KMS-11 (cell line): ENCODE data around the gene ARHGAP19.

ENCODE experiments used
- H2AFZ ChIP-seq: fragments of 200-600 bp; sonication (generic); 2 replicates; pipeline ENCODE4 v1.6.1; 2016; ENCODE audit warnings: antibody characterized with exemption, mixed run types, low read depth
- H3K27ac ChIP-seq: fragments of 200-600 bp; sonication (generic); 2 replicates; pipeline ENCODE4 v1.6.1; 2016; ENCODE audit warnings: mild to moderate bottlenecking, mixed run types
- H3K27me3 ChIP-seq: fragments of 200-600 bp; sonication (generic); 2 replicates; pipeline ENCODE4 v1.6.1; 2017; ENCODE audit warnings: mild to moderate bottlenecking, low read depth, mixed run types, moderate library complexity; ENCODE audit not compliant: insufficient read depth
- H3K36me3 ChIP-seq: fragments of 200-600 bp; sonication (generic); 2 replicates; pipeline ENCODE4 v1.6.1; 2017; ENCODE audit warnings: mild to moderate bottlenecking, mixed run types; ENCODE audit not compliant: insufficient read depth
- H3K4me1 ChIP-seq: fragments of 200-600 bp; sonication (generic); 2 replicates; pipeline ENCODE4 v1.6.1; 2016; ENCODE audit warnings: mild to moderate bottlenecking, low read depth, mixed run types; ENCODE audit not compliant: poor library complexity, severe bottlenecking
- H3K4me2 ChIP-seq: fragments of 200-600 bp; sonication (generic); 2 replicates; pipeline ENCODE4 v1.7.0; 2016; ENCODE audit warnings: mild to moderate bottlenecking, mixed run types
- H3K4me3 ChIP-seq: fragments of 200-600 bp; sonication (generic); IDR thresholded peaks from 2 replicates; pipeline ENCODE4 v1.6.1; 2017; ENCODE audit warnings: low read depth, low read length, mixed read lengths; ENCODE audit not compliant: insufficient read depth
- H3K79me2 ChIP-seq: fragments of 200-600 bp; sonication (generic); 2 replicates; pipeline ENCODE4 v1.6.1; 2016; ENCODE audit warnings: low read depth, mixed run types; ENCODE audit not compliant: insufficient read depth
- H3K9ac ChIP-seq: fragments of 200-600 bp; sonication (generic); 2 replicates; pipeline ENCODE4 v1.6.1; 2016; ENCODE audit warnings: mild to moderate bottlenecking, mixed run types
- H4K20me1 ChIP-seq: fragments of 200-600 bp; sonication (generic); 2 replicates; pipeline ENCODE4 v1.6.1; 2016; ENCODE audit warnings: mild to moderate bottlenecking, mixed run types; ENCODE audit not compliant: insufficient read depth
- CTCF ChIP-seq: fragments of 200-600 bp; sonication (generic); conservative IDR thresholded peaks from 2 replicates; pipeline ENCODE4 v1.6.1; 2017; ENCODE audit warnings: low read depth, mild to moderate bottlenecking, antibody characterized with exemption, low read length, moderate library complexity, mixed read lengths

ARHGAP19 gene

GRCh38 chr10:97254694-97255093 is 37.7 kb downstream of the ARHGAP19 start:
- no peaks in the 10 kb centered on the region for H4K20me1 ChIP-seq
- TF ChIP-seq CTCF, result no peak
- no peak overlapping the region for H3K27ac ChIP-seq
- H3K79me2 ChIP-seq, result no peaks in the 10 kb centered on the region
- H3K27me3 ChIP-seq, result no peaks in the 10 kb centered on the region
- H3K9ac ChIP-seq, result no peak overlapping the region
- no peak overlapping the region for H2AFZ ChIP-seq
- no peaks in the 10 kb centered on the region for H3K4me1 ChIP-seq
- no peak overlapping the region for H3K4me3 ChIP-seq
- H3K36me3 ChIP-seq, result 0 out of 2 replicates have a peak, but pooled peaks cover 3% of the 10 kb centered on the region
- H3K4me2 ChIP-seq, result no peak overlapping the region

- Histone ChIP-seq H3K9ac (no peak overlapping the region), H3K4me3 (no peak overlapping the region), H3K27me3 (no peaks in the 10 kb centered on the region), H3K4me1 (no peaks in the 10 kb centered on the region), H3K36me3 (peaks cover 8% of the 10 kb centered on the region; the same call in 1 of the 2 replicates), H3K27ac (no peak overlapping the region), H2AFZ (no peak overlapping the region), H3K4me2 (no peak overlapping the region), H4K20me1 (no peaks in the 10 kb centered on the region), H3K79me2 (no peaks in the 10 kb centered on the region)
- TF ChIP-seq CTCF, result no peak
Measured at GRCh38 chr10:97250952-97251351, 41.5 kb downstream of the ARHGAP19 start.

- Histone ChIP-seq H3K36me3 (peaks cover 6% of the 10 kb centered on the region; the same call in 1 of the 2 replicates), H3K79me2 (no peaks in the 10 kb centered on the region), H3K4me2 (no peak overlapping the region), H3K27ac (no peak overlapping the region), H4K20me1 (no peaks in the 10 kb centered on the region), H3K4me3 (no peak overlapping the region), H3K27me3 (no peaks in the 10 kb centered on the region), H3K9ac (no peak overlapping the region), H3K4me1 (peaks cover 3% of the 10 kb centered on the region), H2AFZ (no peak overlapping the region)
- TF ChIP-seq CTCF, result no peak
Measured at GRCh38 chr10:97243836-97244235, 48.6 kb downstream of the ARHGAP19 start.

- Histone ChIP-seq H4K20me1 (no peaks in the 10 kb centered on the region), H3K4me1 (no peaks in the 10 kb centered on the region), H3K4me2 (no peak overlapping the region), H3K27ac (no peak overlapping the region), H3K4me3 (no peak overlapping the region), H2AFZ (no peak overlapping the region), H3K36me3 (no peaks in the 10 kb centered on the region), H3K27me3 (no peaks in the 10 kb centered on the region), H3K9ac (no peak overlapping the region), H3K79me2 (no peaks in the 10 kb centered on the region)
- TF ChIP-seq CTCF, result no peak
Measured at GRCh38 chr10:97238855-97239254, 53.6 kb downstream of the ARHGAP19 start.

GRCh38 chr10:97235353-97235752 is 57.1 kb downstream of the ARHGAP19 start:
- Histone ChIP-seq H3K27me3 (no peaks in the 10 kb centered on the region), H2AFZ (no peak overlapping the region), H3K79me2 (no peaks in the 10 kb centered on the region), H3K4me2 (no peak overlapping the region), H3K36me3 (no peaks in the 10 kb centered on the region), H3K4me1 (no peaks in the 10 kb centered on the region), H4K20me1 (no peaks in the 10 kb centered on the region), H3K27ac (no peak overlapping the region), H3K4me3 (no peak overlapping the region), H3K9ac (no peak overlapping the region)
- TF ChIP-seq CTCF, result no peak
